ENCODE measurements around the gene RAB34.
"Not testable (repeated sequence)": the region's sequence is repeated elsewhere in the genome, so short reads cannot be mapped to it uniquely, and the experiment has no call there.

The RAB34 gene

DNA sequence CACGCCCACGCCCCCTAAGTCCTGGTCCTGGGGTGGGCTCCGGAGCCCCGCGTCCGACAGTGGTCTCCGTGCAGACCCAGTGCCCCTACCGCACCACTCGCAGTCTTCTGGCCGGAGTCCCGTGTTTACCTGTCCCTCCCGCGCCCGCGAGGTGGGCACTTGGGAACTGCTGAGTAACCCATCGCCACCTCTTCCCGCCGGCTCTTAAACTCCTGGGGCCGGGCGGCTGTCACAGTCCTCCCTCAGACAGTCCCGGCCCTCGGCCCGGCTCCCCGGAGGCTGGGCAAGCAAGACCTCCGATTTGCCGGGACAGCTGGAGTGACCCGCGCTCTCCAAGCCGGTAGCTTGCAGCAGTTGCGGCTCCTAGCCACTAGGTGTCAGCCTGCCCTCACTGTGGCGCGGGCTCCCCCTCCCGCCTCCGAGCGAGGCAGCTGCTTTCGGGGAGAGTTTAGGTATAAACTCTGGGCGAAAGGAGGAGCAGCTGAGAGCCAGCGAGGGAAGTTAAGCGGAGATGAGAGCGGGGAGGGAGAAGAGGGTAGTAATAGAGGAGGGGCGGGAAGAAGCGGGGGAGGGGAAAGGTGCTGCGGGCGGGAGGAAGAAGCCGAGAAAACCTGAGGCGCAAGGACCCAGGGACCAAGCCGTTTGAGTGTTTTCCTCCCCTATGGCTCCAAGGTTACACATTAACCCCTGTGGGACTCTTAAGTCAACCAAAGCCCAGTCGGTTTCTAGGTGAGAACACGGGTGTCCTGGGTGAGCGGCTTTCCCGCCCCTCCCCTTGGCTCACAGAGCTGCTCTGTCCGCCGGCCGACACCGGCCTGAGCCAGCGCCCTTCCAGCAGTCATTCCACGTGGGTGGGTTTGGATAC lies 9.2 kb upstream of the RAB34 start:
- DNase-seq, result peak; percentile 90

DNA sequence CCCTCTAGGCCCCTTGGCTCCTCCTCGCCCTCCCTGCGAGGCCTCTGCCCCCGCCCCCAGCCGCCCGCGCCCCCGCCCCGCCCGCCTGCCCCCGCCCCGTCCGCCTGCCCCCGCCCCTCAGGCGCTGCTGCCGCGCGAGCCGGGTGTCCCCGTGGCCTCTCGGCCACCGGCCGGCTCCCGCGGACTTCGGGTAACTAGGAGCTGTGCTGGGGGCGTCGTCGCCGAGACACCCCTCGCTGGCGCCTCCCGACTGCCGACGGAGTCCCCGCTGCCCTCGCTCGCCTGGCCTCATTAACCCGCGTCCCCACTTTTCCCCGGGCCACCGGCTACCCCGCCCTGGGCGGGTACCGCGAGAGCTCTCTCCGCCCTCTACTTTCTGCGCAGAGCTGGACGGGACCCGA lies 8.6 kb upstream of the RAB34 start, which contains the start of gene TLCD1:
TSS of gene TLCD1 (minus strand) at position 8 of the 401 bp plus-strand sequence. CDS start 136 bp downstream, outside the sequence.
- peak; percentile 76 for DNase-seq

DNA sequence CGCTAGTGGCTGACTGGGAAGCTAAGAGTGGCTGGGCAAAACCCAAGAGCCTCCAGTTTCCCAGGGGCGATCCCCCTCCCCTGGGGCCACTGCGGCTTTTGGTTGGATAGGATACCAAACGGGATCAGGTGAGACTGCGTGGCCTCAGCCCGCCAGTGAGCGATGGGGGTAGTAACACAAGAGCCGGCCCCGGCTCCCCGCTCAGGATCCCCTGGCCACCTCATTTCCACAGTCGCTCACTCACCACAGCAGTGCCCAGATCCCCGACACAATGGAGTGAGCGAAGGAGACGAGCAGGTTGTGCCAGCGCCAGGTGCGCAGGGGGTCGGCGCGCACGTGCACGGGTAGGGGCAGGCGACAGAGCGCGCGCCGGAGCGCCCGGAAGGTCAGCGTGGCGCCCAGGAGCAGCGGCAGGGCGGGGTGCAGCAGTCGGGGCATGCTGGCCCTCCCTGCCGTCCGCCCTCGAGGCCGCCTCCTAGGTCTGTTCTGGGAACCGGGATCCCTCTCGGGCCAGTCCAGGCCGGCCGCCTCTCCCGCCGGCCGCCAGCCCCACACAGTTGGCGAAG lies 8.1 kb upstream of the RAB34 start:
- DNase-seq, result peak; percentile 71

DNA sequence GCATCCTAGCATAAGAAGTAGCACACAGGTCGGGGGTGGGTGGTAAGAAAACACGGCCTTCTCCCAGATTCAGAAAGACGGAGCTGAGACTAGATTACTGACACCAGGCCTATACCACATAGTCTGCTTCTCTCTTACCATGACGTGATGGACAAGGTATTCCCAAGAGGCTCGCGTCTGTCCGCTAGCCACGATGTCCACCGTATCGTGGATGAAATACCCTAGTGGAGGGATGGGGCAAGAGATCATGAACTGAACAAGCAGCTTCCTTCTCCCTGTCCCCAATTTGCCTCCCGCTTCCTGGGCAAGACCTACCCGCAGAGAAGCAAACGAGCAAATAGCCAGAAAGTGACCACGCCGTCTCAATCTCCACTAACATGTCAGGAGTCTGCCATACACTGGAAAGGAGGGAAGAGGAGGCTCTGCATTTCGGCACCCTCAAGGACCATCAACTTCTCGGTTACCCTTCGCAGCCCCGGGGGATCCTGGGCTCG lies 7.5 kb upstream of the RAB34 start:
- no peak for DNase-seq

DNA sequence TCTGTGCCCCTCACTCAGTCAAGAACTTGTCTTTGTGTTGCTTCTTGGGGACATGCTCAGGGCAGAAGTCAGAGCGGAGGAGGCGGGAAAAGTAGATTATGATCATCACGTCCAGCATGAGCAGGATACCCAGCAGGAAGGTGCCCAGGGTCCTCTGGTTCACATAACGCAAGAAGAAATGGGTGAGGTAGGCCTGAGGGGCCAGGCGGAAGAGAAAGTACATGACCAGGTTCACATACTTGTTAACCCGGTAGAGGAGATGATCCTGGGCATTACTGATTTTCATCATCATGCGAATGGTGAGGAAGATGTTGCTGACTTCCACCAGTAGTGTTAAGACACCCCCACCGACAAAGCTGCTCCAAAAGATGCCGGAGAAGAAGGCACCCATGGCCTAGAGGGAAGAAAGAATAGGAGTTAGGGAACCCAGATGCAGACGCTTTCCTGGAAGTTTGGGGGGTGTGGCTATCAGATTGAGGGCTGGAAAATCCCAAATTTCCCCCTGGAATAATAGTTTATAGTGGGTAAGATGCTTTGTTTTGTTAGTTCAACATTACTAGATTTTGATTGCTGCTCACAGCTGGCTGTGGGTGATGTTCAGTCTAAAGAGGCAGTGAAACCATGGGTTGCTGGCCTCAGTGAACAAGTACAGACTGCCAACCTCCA lies 7.0 kb upstream of the RAB34 start:
- no peak for DNase-seq

DNA sequence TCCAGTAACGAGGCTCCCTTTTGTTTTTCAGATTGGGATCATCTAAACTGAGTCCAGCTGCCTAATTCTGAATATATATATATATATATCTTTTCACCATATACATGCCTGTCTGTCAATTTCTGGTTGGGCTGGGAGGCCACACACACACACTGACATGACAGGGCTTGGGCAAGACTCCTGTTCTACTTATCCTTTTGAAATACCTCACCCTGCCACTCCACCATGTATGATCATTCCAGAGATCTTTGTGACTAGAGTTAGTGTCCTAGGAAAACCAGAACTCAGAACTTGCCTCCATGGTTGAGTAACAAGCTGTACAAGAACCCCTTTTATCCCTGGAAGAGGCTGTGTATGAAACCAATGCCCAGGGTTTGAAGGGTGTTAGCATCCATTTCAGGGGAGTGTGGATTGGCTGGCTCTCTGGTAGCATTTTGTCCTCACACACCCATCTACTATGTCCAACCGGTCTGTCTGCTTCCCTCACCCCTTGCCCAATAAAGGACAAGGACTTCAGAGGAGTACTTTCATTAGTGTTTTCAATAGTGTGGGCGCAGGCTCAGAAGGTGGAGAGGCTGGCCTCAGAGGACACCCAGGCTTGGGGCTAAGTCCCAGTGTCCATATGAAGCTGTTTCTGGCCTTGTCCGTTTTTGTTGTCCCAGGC lies 6.3 kb upstream of the RAB34 start:
- DNase-seq, result not testable (repeated sequence)

DNA sequence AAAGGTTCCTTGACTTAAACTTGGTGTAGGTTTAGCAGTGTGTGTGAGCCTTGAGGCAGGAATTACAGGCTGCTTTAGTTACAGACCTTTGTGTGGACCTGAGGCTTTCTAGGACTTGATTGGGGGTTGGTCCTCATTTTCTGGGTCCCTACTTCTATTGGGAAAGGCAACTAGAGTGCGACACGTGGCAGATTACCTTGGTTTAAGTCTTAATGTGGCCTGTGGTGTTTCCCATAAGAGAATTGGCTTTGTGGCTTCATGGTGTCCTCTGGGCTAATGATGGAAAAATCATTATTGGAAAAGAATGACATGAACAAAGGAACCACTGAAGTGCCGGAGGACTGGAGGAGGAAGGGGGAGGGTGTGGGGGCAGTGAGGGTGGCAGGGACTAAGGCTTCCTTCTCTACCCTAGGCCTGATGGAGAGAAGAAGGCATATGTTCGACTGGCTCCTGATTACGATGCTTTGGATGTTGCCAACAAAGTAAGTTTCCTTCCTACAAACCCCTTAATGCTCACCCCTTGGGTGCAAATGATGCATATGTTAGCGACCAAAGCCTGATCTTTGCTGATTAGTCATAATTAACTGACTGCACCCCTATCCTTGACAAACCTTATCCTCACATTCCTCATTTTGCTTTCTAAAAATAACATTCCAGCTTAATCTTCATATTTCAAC lies 5.6 kb upstream of the RAB34 start:
- no peak for DNase-seq

DNA sequence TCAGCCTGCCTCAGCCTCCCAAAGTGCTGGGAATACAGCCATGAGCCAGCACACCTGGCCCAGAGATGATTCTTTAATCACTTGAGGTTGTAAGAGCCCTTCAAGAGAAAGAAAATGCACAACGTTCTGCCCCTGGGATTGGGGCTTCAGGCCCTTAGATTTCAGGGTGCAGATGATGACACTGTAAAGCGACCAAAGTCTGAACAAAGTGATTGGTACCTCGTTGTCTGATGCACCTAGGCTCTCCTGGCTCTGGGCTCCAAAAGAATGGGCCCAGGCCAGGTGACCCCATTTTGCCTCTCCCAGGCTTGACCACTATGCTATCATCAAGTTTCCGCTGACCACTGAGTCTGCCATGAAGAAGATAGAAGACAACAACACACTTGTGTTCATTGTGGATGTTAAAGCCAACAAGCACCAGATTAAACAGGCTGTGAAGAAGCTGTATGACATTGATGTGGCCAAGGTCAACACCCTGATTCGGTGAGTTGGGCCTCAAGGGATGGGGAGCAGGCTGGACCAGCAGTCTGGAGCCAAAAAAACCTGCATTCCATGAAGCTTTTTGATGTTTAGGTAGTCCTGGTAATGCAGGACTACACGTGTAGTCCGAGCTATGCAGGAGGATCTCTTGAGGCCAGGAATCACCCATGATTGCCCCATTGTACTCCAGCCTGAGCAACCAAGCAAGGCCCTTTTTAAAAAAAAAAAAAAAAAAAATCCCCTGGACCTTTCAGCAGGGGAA lies 4.9 kb upstream of the RAB34 start:
- no peak for DNase-seq

DNA sequence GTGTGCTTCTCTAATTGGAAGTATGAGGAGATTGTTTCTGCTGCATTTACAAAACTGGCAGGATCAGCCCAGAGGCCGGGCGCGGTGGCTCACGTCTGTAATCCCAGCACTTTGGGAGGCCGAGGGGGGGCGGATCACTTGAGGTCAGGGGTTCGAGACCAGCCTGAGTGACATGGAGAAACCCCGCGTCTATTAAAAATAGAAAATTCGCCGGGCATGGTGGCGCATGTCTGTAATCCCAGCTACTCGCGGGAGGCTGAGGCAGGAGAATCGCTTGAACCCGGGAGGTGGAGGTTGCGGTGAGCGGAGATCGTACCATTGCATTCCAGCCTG lies 3.3 kb upstream of the RAB34 start:
- not testable (repeated sequence) for DNase-seq

DNA sequence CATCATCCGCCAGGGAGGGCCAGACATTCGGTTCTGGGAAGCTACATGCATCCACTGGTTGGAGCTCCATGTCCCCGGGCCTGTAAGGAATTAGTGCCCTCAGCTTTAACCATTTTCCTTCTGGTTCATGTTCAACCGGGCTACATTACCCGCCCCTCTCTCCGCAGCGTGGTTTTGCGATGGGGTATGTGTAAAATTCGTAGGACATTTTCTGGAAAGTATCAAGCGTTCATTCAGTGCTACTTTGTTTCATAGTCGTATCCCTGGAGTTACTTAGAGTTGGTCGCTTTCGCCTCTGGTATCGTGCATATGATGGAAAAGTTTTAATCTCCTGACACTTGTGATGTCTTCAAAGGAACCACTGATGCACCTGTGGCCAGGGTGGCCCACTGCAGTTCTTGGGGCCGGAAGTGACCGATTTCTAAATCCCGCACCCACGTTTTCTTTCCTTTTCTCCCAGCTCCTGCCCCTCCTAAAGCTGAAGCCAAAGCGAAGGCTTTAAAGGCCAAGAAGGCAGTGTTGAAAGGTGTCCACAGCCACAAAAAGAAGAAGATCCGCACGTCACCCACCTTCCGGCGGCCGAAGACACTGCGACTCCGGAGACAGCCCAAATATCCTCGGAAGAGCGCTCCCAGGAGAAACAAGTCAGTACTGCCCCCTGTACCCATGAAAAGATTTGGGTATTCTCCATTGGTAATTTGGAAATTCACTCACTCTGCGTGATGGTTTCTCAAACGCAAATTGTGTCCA lies 2.8 kb upstream of the RAB34 start:
- DNase-seq, result peak; percentile 25

DNA sequence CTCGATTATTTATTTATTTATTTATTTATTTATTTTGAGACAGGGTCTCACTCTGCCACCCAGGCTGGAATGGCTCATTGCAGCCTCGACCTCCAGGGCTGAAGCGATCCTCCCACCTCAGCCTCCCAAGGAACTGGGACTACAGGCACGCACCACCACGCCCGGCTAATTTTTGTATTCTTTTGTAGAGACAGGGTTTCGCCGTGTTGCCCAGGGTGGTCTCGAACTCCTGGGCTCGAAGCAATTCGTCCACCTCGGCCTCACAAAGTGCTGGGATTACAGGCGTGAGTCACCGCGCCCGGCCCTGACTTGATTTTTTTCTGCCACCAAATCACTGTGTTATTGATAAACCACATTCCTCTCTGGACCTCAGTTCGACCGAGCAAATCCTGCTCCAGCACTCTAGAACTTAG lies 1.4 kb upstream of the RAB34 start:
- no peak for DNase-seq

DNA sequence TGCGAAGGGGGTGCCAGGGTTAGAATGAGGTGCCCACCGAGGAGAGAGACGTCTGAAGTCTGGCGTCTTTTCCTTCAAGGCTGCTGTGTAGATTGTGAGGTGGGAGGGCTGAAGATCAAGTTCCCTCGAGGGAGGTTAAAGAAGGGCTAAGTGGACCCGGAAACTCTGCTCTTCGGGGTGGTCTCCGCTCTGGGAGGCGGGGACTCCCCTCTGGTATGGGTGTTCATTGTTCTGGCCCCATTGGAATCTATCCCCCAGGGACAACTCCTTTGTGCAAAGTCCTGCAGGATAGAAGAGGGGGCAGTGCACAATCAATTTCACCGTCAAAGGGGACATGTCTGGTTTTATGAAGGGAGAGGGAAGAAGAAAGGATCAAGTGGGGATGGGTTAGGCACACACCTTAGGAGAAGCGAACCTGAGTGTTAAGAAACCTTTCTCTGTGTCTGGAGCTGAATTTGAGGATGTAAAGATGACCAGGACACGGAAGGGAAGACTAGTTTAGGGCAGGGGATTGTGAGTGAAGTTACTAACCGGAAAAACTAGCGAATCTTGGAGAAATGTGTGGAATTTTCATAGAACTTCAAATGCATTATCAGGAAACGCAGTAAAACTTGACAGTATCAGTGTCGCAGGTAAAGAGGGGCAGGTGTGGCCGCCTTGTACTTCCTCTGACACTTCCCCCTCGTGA lies 809 bp upstream of the RAB34 start:
- no peak for DNase-seq

DNA sequence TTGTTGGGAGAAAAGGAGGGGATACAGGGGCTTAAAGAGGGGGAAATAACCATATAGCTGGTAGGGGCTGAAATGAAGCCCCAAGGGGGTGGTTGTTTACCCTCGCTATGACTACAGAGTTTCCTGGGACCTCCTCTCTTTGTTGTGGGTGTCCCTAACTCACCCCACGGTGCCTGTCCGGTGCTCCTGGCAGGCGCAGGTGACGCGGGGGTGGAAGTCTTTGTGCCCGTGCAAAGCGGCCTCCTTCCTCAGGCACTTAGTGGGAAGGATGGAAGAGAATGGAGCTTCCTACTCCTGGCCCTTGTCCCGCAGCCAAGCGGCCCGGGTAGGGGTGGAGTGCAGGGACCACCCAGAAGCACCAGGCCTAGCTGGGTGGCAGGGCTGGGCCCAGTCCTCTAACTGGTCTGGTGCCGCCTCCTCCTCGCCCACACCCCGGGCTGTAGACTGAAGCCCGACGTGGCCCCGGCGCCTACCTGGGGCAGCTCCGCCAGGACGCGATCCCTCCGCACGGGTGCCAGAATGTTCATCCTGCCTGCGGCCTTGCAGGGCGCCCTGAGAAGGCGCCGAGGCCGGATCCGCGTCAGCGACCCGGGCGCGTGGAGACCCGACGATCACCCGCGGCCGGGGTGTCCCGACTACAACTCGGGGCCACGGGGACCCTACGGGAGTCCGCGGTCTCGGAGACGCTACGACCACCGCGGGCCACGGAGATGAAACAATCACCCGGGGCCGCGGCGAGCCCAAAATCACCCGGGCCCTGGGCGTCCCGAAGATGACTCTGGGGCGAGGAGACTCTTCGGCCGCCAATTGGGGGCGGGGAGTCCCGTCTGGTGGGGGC lies 709 bp downstream of the RAB34 start:
- no peak for DNase-seq

DNA sequence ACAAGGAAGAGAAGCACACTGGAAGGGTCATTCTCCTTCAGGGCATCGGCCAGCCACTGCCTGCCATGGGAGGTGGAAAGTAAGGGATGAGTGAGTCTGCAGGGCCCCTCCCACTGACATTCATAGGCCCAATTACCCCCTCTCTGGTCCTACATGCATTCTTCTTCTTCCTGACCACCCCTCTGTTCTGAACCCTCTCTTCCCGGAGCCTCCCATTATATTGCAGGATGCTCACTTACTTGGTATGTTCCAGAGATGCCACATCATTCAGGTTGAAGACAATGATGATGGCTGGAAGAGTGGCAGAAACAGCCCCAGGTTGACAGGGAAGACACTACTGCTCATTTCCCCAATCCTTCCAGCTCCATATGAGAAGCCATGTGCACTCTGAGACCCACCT lies 2.5 kb downstream of the RAB34 start:
- DNase-seq, result no peak

DNA sequence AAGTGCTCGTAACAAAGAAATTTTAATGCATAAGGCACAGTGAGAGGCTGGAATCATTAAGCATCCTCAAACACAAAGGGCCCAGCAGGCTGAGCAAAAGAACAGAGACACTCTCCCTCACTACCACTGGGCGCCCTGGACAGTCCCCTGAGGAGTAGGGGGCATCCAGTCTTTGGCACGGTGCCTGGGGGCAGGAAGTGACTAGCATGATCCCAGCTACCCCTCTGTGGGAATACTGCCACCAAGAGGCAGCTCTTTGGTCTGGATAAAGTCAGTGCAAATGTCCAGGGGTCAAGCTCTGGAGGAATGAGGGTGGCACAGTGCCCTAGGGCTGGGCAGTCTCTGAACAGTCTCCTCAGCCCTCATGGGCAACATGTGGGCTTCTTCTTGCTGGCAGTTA lies 3.4 kb downstream of the RAB34 start:
- no peak for DNase-seq

DNA sequence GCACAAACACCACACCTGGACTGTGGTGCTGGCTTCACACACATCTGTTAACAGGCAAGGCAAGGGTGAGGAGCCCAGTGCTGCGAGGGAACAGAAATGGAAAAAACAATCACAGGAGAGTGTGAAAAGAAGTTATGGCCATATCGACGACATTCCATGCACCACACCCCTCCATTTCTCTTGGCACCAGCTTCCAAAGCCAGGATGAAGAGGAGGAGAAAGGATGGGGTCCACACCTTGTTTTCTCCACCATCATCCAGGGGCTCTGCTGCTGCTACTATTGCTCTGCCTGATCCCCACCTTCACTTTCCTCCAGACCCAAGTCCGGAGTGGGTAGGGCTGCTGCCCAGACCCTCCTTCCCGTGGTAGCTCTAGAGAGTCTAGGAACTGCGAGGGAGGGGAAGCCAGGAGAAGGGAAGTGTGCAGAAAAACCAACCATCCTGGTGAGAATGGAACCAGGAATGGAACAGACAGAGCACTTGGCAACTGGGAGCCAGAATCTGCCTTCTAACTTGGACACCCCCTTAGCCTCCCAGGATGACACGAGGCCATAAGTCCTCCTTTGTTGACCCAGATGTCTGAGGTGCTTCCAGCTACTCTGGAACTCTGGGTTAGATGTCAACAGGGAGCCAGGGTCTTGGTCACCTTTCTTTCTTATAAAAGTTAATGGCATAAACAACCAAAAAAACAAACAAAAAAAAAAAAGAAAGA lies 4.8 kb downstream of the RAB34 start:
- no peak for DNase-seq

DNA sequence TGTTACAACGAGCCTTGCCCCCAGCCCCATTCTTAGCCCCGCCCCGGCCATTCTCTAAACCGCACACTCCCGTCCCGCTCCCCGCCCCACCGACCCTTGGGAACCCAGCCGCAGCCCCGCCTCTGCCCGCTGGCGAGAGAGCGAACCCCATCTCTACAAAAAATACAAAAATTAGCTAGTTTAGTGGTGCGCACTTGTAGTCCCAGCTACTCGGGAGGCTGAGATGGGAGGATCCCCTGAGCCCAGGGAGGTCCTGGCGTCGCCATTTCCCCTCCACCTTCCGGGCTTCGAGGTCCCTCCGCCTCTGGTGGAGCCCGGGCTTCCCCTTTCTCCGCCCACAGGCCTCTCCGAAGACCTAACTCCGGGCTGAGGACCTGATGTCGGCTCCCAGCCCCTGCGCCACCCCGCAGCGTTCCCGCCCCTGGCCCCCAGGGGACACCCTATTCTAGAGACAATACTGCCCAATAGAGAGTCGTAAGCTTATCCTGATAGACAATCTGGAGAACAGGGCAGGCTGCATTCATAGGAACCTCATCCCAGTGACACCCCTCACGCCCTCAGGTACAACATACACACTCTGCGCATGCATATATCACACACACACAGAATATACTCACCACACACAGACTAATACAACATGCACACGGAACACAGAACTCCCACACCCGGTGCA lies 5.5 kb downstream of the RAB34 start:
- DNase-seq, result peak; percentile 65

DNA sequence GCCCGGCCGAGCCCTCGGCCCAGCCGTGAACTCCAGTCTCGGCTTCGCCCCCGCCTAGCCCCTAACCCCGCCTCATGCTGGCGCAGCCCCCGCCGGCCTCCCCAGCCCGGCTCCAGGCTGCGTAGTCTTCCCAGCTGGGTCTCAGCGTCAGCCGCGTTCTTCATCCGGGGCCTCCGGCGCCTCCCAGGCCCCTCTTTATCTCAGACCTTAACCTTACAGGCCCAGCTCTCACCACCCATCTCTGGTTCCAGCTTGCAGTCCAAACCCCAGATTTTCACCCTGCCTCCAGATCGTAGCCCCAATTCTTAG lies 6.0 kb downstream of the RAB34 start, which contains the start of gene PROCA1:
TSS of gene PROCA1 (minus strand) at position 166 of the 309 bp plus-strand sequence. CDS start 228 bp downstream, outside the sequence.
- peak; percentile 41 for DNase-seq

Data from stimulated activated naive CD4-positive, alpha-beta T cell treated with Interleukin-2 at 50 U/mL for 16 hours (primary cell).